Stimulated activated CD4-positive, alpha-beta T cell treated with anti-CD3 and anti-CD28 coated beads, Interleukin-15, amount 100 ng/mL, for 48 hours (primary cell): ENCODE data around the gene JSRP1.
A peak's percentile ranks its signal among the peaks of the same experiment; 100 is the strongest.

ENCODE experiments used
- DNase-seq, 2 donors: peaks; one replicate each; pipeline ENCODE4 v3.0.0-alpha.2; 2020; ENCODE audit warnings: low read depth in 2 of 2

Gene JSRP1

DNA sequence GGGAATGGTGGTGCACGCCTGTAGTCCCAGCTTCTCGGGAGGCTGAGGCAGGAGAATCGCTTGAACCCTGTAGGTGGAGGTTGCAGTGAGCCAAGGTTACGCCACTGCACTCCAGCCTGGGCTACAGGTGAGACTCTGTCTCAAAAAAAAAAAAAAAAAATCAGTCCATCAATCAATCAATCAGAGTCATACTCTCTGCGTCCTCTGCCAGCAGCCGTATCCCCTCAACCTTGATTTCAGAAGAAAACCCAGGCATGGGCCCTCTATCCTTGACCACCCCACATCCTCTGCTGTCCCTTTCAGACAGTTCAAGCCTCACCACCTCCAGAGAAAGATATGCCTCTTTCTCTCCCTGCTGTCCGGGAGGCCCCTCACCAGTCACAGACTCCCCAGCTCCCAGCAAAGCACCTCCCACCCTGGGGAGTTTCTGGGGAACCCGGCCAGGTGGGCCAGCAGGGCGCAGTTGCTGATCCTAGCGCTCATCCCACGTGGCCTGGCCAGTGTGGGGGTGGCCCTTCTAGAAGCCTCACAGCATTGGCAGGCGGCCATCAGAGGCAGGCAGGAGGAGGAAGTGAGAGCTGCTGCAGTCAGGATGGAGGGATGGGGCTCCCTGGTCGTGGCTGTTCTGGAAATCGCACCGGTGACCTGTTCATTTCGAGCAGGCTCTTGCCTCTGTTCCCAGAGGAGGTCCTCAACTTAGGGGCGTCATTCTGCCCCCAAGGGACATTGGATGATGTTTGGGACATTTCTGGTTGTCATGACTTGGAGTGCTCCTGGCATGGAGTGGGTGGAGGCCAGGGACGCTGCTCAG lies 10.2 kb upstream of the JSRP1 start:
- DNase-seq: no peak

DNA sequence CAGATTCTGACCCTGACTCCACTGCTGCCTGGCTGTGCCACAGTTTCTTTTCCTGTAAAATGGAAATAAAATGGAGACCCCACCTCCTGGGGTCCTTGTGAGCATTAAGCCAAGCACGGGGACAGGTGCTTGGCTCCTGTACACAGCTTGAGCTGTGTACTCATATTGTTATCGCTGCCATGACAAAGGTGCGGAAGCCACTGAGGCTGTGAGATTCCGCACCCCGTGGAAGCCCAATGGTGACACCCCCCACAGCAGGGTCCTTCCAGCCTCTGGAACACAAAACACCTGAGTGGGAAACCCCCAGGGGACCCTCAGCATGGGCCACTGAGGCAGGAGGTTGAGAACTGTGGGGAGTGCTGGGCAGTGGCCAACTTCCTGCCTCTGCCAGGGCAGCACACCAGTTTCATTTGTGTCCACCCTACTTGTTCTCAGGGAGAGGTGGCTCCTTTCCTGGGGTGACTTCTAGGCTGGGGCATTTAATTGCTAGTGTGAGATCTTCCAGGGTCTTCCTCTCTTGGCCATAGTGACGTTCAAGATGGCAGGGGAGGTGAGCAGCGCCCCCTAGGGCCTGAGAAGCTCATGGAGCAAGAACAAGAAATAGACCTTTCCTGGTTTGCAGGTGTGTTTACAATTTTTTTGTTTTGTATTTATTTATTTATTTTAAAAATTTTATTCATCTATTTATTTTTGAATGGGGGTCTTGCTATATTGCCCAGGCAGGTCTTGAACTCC lies 5.4 kb upstream of the JSRP1 start:
- DNase-seq: peak in 1 of 2 donors; percentile 55

DNA sequence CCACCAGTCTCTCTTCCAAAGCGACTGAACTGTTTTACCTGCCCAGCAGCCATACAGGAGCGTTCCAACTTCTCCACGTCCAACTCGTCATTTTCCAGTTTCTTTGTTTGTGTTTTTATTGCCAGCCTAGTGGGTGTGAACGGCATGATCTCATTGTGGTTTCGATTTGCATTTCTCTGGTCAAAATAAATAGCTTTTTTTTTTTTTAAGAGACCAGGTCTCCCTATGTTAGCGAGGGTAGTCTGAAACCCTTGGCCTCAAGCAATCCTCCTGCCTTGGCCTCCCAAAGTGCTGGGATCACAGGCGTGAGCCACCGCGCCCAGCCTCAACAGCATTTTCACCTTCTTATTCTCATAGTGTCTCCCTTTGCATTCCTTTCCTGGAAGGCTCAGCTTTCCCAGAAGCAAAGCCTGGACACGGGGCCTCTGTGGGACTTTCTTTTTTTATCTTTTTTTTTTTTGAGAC lies 4.2 kb upstream of the JSRP1 start:
- DNase-seq: no peak

DNA sequence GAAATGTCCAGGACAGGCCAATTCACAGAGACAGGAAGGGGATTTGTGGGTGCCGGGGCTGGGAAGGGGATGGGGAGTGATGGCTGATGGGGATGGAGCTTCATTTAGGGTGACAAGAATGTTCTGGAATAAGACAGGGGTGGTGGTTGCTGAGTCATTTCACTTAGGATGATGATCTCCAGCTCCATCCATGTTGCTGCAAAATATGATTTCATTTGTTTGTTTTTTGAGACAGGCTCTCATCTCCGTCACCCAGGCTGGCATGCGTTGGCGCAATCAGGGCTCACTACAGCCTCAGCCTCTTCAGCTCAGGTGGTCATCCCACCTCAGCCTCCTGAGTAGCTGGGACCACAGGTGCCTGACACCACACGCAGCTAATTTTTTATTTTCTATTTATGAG lies 3.1 kb upstream of the JSRP1 start:
- no peak for DNase-seq

DNA sequence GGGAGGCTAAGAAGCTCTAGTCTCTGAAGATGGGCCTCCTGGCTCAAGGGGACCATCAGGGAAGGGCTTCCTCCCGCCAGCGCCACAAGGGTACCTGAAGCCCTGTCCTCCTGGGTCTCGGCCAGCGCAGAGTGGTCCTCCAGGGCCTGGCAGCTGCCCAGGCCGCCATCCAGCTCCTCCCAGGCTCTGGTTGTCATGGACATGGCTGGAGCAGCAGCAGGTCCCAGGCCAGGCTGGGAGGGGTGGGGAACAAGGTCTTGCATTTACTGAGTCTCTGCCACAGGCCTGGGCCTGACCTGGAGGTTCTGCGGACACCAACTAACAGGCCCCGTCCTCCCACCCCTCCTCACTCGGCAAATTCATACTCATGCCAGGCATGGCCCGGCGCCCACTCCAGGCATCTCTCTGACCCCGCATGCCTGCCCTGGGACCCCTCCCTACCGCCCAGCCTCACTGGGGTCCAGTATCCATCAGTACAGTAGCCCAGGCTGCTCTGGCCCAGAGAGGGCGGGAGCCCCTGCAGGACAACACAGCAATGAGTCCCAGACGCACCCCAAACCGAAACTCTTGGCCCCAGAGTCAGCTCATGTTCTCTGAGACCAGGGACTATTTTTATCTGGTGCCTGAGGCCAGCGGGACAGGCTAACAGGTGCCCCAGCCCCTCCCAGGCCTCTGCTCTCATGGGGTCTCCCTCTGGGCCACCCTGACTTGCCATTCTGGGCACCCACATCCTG lies 938 bp downstream of the JSRP1 start:
- no peak for DNase-seq

DNA sequence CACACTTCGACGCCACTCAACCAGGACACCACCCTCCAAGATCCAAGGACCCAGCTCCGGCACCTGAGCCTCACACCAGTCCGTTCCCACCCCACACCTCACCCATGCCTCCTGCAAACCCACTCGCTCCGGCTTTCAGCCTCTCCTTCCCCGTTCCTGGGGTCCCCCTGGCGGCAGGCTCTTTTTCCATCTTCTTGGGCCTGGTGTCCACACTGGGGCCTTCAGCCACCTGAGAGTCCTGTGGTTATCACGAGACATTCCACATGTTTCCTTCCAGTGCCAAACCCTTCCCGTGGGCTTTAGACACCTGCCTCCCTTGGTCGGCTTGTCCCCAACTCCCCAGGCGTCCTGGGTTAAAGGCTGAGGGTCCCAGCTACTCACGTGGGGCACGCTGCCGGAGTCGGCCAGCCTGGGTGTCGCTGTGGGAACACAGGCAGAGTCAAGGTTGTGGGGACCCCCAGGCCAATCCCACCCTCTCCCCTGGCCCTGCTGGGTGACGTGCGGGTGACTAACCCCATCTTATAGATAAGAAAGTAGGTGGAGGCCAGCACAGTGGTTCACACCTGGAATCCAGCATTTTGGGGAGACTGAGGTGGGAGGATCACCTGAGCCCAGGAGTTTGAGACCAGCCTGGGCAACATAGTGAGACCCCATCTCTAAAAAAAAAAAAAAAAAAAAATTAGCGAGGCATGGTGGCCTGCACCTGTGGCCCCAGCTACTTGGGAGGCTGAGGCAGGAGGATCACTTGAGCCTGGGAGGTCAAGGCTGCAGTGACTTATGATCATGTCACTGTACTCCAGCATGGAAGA lies 1.9 kb downstream of the JSRP1 start:
- no peak for DNase-seq

DNA sequence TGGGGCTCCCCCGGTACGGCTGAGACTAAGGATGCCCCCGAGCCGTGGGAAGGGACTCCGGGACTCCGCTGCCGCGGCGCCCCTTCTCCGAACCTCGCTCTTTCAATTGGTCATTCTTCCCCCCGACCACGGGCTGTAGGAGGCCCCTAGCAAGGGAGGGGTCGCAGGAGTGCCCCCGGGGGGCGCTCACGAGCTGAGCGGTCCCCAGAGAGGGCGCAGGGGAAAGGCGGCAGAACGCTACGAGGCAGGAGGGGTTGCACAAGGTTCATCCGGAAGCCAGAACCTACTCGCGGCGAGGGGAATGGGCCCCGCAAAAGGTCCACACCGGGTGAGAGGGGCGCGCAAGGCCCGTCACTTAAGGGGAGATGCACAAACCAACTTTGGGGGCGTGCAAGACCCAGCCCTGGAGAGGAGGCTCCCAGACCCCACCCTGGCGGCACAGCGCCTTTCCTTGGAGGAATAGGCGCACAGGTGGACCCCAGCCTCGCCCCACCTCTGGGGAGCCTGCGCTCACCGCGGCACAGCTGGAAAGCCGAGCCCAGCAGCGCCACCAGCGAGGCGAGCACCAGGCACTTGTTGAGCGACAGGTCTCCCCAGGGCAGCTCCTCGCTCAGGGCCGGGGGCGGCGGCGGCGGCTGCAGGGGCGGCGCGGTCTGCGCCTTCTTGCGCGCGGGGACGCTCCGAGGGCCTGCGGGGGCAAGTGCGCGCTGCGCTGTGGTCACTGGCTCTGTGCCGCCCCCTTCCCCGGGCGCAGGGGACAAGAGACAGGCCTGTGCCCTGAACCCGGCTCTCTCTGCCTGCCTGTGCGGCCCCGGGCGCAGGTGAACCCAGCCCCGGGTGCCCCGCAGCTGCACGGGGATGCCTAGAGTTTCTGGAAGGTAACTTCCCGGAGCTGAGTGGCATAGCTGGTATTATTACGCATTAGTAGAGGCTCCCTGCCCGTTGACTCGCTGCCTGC lies 2.8 kb downstream of the JSRP1 start:
- DNase-seq: no peak

DNA sequence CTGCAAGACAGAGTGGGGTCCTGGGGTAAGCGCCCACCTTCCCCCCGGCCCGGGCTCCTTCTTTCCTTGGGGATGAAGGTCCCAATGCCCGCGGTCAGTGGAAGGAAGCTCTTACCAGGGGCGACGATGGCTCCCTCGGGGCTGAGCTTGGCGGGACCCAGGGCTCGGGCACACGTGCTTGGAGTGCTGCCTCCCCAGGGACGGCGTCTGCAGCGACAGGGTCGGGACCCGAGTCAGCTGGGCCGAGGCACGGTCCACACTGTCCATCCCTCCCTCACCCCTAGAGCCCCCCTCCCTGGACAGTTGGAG lies 3.5 kb downstream of the JSRP1 start:
- no peak for DNase-seq

DNA sequence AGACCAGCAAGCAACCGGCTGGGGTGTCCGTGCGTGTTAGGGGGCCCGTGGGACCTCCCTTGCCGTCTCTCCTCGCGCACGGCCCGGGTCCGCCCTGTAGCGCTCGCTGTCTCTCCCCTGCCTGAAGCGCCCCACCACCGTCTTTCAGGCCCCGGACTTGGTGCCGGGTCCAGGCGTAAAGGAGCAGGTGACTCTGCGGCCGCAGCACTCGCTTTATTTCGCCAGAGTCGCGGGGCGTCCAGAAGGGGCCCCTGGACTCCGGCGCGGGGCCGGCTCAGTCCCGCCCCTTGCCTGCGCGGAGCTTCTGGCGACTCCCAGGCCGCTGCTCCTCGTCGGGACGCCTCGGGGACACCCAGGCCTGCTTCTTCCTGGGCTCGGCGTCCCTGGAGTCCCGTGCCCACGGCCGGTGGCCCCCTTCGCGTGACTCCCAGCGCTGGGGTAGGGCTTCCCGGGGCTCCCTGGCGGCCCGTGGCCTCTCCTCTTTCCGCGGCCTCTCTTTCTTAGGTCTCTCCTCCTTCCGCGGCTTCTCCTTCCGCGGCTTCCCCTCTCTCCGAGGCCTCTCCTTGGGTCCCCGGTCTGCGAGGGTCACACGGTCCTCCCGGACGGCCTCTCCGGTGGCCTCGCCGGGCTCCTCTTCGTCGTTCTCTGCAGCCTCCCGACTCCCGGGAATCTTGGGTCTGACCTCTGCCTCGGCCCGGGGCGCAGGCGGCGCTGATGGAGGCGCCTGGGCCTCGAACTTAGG lies 4.0 kb downstream of the JSRP1 start:
- DNase-seq: no peak

DNA sequence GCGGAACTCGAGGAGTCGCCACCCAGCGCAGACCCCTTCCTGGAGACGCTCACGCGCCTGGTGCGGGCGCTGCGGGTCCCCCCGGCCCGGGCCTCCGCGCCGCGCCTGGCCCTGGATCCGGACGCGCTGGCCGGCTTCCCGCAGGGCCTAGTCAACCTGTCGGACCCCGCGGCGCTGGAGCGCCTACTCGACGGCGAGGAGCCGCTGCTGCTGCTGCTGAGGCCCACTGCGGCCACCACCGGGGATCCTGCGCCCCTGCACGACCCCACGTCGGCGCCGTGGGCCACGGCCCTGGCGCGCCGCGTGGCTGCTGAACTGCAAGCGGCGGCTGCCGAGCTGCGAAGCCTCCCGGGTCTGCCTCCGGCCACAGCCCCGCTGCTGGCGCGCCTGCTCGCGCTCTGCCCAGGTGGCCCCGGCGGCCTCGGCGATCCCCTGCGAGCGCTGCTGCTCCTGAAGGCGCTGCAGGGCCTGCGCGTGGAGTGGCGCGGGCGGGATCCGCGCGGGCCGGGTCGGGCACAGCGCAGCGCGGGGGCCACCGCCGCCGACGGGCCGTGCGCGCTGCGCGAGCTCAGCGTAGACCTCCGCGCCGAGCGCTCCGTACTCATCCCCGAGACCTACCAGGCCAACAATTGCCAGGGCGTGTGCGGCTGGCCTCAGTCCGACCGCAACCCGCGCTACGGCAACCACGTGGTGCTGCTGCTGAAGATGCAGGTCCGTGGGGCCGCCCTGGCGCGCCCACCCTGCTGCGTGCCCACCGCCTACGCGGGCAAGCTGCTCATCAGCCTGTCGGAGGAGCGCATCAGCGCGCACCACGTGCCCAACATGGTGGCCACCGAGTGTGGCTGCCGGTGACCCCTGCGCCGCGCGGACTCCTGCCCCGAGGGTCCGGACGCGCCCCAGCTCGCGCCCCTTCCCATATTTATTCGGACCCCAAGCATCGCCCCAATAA lies 4.8 kb downstream of the JSRP1 start:
- DNase-seq: no peak

DNA sequence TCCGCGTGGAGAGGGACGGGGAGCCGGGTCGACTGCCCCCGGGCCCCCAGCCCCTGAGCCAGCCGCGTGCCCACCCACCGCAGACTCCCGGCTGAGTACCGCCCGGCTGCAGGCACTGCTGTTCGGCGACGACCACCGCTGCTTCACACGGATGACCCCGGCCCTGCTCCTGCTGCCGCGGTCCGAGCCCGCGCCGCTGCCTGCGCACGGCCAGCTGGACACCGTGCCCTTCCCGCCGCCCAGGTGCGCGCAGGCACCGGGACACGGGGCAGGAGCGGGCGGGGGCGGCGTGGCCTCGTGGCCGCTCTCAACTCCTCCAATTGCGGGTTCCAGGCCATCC lies 5.5 kb downstream of the JSRP1 start:
- DNase-seq: no peak

DNA sequence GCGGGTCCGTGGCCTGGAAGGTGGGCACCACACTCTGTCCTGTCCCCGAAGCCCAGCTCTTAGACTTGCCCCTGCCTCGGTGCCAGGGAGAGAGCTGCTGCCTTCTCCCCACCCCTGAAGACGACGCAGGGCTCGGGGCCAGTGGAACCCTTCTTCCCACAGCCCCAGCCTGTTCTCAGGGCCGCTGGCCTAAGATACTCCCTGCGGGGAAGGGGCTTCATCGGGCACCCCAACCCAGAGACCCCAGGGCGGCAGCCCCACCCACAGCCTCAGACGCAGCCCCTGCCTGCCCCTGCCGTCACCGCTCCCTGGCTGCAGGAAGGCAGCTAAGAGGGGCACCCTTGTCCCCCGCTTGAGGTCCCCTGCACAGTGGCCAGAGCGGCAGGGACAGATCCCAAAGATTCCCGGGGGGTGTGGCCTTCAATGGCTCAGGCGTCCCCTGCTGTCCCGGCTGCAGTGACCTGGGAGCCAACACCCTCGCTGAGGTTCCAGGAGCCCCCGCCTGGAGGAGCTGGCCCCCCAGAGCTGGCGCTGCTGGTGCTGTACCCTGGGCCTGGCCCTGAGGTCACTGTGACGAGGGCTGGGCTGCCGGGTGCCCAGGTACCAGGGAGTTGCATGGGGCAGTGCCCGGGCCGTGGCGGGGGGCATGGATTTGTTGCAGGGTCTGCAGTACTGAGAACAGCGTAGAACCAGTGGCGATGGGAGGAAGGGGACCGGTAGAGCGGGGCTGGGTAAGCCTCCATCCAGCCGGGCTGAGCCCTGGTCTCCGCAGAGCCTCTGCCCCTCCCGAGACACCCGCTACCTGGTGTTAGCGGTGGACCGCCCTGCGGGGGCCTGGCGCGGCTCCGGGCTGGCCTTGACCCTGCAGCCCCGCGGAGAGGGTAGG lies 6.1 kb downstream of the JSRP1 start:
- no peak for DNase-seq

DNA sequence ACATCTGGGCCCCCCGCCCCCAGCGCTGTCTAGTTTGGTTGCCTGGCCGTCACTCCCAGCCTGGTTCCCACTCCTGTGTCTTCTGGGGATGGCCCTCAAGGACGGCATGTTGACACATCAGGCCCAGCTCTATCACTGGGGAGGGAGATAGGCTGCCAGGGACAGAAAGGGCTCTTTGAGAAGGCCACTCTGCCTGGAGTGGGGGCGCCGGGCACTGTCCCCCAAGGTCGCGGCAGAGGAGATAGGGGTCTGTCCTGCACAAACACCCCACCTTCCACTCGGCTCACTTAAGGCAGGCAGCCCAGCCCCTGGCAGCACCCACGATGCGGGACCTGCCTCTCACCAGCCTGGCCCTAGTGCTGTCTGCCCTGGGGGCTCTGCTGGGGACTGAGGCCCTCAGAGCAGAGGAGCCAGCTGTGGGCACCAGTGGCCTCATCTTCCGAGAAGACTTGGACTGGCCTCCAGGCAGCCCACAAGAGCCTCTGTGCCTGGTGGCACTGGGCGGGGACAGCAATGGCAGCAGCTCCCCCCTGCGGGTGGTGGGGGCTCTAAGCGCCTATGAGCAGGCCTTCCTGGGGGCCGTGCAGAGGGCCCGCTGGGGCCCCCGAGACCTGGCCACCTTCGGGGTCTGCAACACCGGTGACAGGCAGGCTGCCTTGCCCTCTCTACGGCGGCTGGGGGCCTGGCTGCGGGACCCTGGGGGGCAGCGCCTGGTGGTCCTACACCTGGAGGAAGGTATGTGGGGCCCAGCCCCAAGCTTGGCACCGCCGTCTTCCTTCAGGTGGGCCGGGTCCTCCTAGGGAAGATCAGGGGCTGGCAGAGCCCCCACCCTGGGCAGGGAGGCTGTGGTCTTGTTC lies 7.0 kb downstream of the JSRP1 start, which contains the start of gene AMH:
Gene AMH (plus strand): TSS at position 314 of the 857 bp plus-strand sequence. CDS start 10 bp downstream, at position 324.
- DNase-seq: no peak

DNA sequence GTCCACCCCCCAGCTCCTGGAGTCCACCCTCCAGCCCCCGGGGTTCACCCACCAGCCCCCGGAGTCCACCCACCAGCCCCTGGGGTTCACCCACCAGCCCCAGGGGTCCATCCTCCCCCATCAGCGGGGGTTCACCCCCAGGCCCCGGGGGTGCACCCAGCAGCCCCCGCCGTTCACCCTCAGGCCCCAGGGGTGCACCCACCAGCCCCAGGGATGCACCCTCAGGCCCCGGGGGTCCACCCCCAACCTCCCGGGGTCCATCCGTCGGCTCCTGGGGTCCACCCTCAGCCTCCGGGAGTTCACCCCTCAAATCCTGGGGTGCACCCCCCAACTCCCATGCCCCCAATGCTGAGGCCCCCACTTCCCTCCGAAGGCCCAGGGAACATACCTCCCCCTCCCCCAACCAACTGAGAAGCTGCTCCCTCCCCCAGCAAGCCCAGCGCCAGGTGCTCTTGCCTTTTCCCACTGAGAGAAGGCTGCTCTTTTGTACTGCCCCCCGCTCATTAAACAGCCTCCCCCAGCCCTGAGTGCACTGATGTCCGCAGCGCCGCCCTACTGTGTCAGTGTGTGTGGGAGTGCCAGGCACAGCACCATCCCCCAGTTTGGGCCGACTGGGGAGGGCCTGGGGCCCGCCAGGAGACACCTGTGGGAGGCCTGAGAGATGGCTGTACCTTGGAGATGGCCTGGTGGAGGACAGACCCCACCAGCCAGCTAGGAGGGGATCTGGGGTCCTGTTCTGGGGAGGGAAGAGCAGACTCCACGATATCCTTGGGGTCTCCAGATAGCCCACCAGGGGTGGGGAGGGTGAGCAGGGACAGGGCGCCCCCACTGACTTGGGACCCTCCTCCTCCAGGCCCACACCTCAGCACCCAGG lies 7.8 kb downstream of the JSRP1 start:
- no peak for DNase-seq

DNA sequence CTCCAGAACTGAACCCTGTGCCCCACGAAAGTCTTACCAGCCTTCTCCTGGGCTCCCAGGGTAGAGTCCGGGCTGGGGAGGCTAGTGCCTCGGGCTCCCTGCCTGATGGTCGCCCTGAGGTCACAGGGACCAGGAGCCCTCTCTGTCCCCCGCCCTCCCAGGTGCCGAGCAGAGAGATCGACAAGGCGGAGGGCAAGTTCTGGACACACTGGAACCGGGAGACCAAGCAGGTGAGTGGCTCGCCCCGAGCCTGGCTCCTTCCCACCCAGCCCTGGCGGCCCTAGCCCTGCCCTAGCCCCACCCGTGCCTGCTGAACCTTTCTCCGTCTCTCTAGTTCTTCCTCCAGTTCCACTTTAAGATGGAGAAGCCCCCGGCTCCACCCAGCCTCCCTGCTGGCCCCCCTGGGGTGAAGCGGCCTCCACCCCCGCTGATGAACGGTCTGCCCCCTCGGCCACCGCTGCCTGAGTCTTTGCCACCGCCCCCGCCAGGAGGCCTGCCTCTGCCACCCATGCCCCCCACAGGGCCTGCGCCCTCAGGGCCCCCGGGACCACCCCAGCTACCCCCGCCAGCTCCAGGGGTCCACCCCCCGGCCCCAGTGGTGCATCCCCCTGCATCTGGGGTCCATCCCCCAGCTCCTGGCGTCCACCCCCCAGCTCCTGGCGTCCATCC lies 8.7 kb downstream of the JSRP1 start:
- DNase-seq: no peak
